HG02970 (cell line): ENCODE data around the gene B3GALT4.

Source experiments
- ATAC-seq: cut with Tn5 transposase; IDR thresholded peaks from one replicate; pipeline ENCODE4 v1.9.1; 2021; ENCODE audit warnings: mild to moderate bottlenecking, moderate library complexity, moderate number of reproducible peaks; ENCODE audit not compliant: unreplicated experiment, low FRiP score

B3GALT4 gene

GRCh38 chr6:33313105-33313708 is 36.3 kb downstream of the B3GALT4 start:
- ATAC-seq: no peak

GRCh38 chr6:33313709-33314514 is 37.0 kb downstream of the B3GALT4 start, which contains the start of gene TAPBP:
TAPBP (minus strand) TSS chr6:33314078; CDS start chr6:33314041, 37 bp downstream.
- ATAC-seq: peak; percentile 43

GRCh38 chr6:33314515-33314942 is 37.6 kb downstream of the B3GALT4 start:
- ATAC-seq: no peak

GRCh38 chr6:33314943-33315792 is 38.2 kb downstream of the B3GALT4 start:
- no peak for ATAC-seq

GRCh38 chr6:33315793-33316602 is 39.1 kb downstream of the B3GALT4 start:
- no peak for ATAC-seq

GRCh38 chr6:33316603-33317418 is 39.9 kb downstream of the B3GALT4 start:
- no peak for ATAC-seq

GRCh38 chr6:33317419-33317668 is 40.4 kb downstream of the B3GALT4 start:
- no peak for ATAC-seq

- peak; percentile 42 for ATAC-seq
Measured at GRCh38 chr6:33317669-33318425, 40.9 kb downstream of the B3GALT4 start, which contains the start of gene ZBTB22. ZBTB22 (minus strand) TSS chr6:33317744; CDS start chr6:33316916, 828 bp downstream.

- ATAC-seq: no peak
Measured at GRCh38 chr6:33318426-33319073, 41.6 kb downstream of the B3GALT4 start.

GRCh38 chr6:33319939-33320314 is 43.0 kb downstream of the B3GALT4 start:
- ATAC-seq: no peak

GRCh38 chr6:33320315-33321181 is 43.6 kb downstream of the B3GALT4 start:
- ATAC-seq: no peak

GRCh38 chr6:33321227-33321626 is 44.3 kb downstream of the B3GALT4 start:
- no peak for ATAC-seq

GRCh38 chr6:33323623-33323948 is 46.7 kb downstream of the B3GALT4 start:
- peak; percentile 12 for ATAC-seq

GRCh38 chr6:33324125-33324524 is 47.2 kb downstream of the B3GALT4 start:
- no peak for ATAC-seq
